K562 (cell line): ENCODE measurements around the gene RAP1GAP2. TPM values are rescaled to one million over a fixed set of nuclear protein-coding genes. Genes with fewer than 3 reads are reported as not detected.

ENCODE experiments used
- ATAC-seq: fragments of 200-7000 bp; cut with Tn5 transposase; 3 replicates; pipeline ENCODE4 v1.9.1; 2020; ENCODE audit warnings: moderate library complexity
- BruUV-seq: library from RNA; stranded (reverse); fragments of 400-500 nt; replicated peaks from 2 replicates; lab custom pipeline; 2021; lab: Mats Ljungman, UMichigan
- CTCF ChIA-PET: fragments of 300-600 bp; formaldehyde crosslinking; extraction: SDS; loops from one replicate; lab custom pipeline; 2021; ENCODE audit warnings: low intra/inter-chr PET ratio; lab: Yijun Ruan, JAX
- POLR2A ChIA-PET: fragments of 300-600, 350-650 bp; sonication (Branson Sonifier 250); formaldehyde crosslinking; extraction: SDS; loops from one replicate; lab custom pipeline; 2021; ENCODE audit warnings: antibody characterized with exemption, inconsistent platforms; lab: Yijun Ruan, JAX
- DNase-seq, 4 experiments: peaks; one replicate each; pipeline versions ENCODE4 v3.0.0 to v3.0.0-alpha.2; 2011 to 2018; ENCODE audit warnings: low spot score in 3 of 4, mixed read lengths in 3 of 4; ENCODE audit errors: extremely low read depth in 1 of 4
- FAIRE-seq: peaks from 2 replicates; lab custom pipeline; 2011; peaks lifted over from hg19 to GRCh38; lab: Jason Lieb, UNC
- H2AFZ ChIP-seq: 2 replicates; pipeline ENCODE4 v1.6.0; 2011; ENCODE audit warnings: low read depth, low read length, control low read depth, inconsistent platforms
- H3K27ac ChIP-seq: fragments of 200-600 bp; 3 replicates; pipeline ENCODE4 v1.8.0; 2011; ENCODE audit warnings: low read depth, mild to moderate bottlenecking, control low read depth, inconsistent platforms, low read length, moderate library complexity, mixed read lengths; ENCODE audit errors: extremely low read depth
- H3K27me3 ChIP-seq, 2 experiments: fragments of 300-600 bp in 1 of 2; 2 replicates in 1 of 2; 3 replicates in 1 of 2; pipeline versions ENCODE4 v1.6.0 to v1.8.0; 2011; ENCODE audit warnings: inconsistent platforms in 2 of 2, low read length in 2 of 2, mild to moderate bottlenecking in 1 of 2, mixed read lengths in 1 of 2, moderate library complexity in 1 of 2; ENCODE audit not compliant: control insufficient read depth in 2 of 2, insufficient read depth in 2 of 2
- H3K36me3 ChIP-seq: fragments of 300-600 bp; 3 replicates; pipeline ENCODE4 v1.8.0; 2011; ENCODE audit warnings: mild to moderate bottlenecking, low read length, inconsistent platforms; ENCODE audit not compliant: control insufficient read depth, insufficient read depth
- H3K4me1 ChIP-seq, 2 experiments: fragments of 200-600 bp in 1 of 2; replicated peaks in 1 of 2; 2 replicates in 1 of 2; 3 replicates in 1 of 2; pipeline versions ENCODE4 v1.5.1 to v1.8.0; 2011; ENCODE audit warnings: inconsistent platforms in 2 of 2, low read length in 2 of 2, mild to moderate bottlenecking in 1 of 2, mixed read lengths in 1 of 2, moderate library complexity in 1 of 2; ENCODE audit not compliant: control insufficient read depth in 2 of 2, insufficient read depth in 2 of 2
- H3K4me2 ChIP-seq: 2 replicates; pipeline ENCODE4 v1.6.1; 2011; ENCODE audit warnings: low read length, control low read depth, inconsistent platforms, mixed read lengths; ENCODE audit not compliant: insufficient read depth
- H3K4me3 ChIP-seq: fragments of 200-600 bp; sonication (generic), shearing (Covaris generic); 2 replicates; pipeline ENCODE4 v1.5.1; 2016; ENCODE audit warnings: control low read depth, inconsistent platforms
- H3K79me2 ChIP-seq: fragments of 200-600 bp; 3 replicates; pipeline ENCODE4 v1.8.0; 2011; ENCODE audit warnings: low read length, inconsistent platforms; ENCODE audit not compliant: control insufficient read depth, insufficient read depth
- H3K9ac ChIP-seq, 2 experiments: 2 replicates each; pipeline versions ENCODE4 v1.6.0 to v1.6.1; 2011; ENCODE audit warnings: low read depth in 2 of 2, low read length in 2 of 2, control low read depth in 1 of 2, inconsistent platforms in 1 of 2, mild to moderate bottlenecking in 1 of 2, mixed read lengths in 1 of 2; ENCODE audit not compliant: insufficient read depth in 1 of 2
- H3K9me1 ChIP-seq: one replicate; pipeline ENCODE4 v1.6.0; 2011; ENCODE audit warnings: inconsistent platforms, mild to moderate bottlenecking, low read length, moderate library complexity; ENCODE audit not compliant: control insufficient read depth, insufficient read depth
- H3K9me3 ChIP-seq: replicated peaks from 2 replicates; pipeline ENCODE4 v1.5.1; 2011; ENCODE audit warnings: low read depth, low read length, inconsistent platforms; ENCODE audit not compliant: control insufficient read depth, insufficient read depth
- H4K20me1 ChIP-seq: replicated peaks from 2 replicates; pipeline ENCODE4 v1.6.1; 2011; ENCODE audit warnings: low read length, inconsistent platforms, mixed read lengths; ENCODE audit not compliant: control insufficient read depth, insufficient read depth
- BRD4 ChIP-seq: fragments of 200-600 bp; sonication (generic); IDR thresholded peaks from 2 replicates; pipeline ENCODE4 v1.6.1; 2017; ENCODE audit warnings: inconsistent platforms
- ETS2 ChIP-seq: IDR thresholded peaks from 2 replicates; pipeline ENCODE4 v1.6.1; 2016; ENCODE audit warnings: borderline replicate concordance, missing genetic modification characterization, mild to moderate bottlenecking, moderate library complexity, missing compliant biosample characterization; ENCODE audit not compliant: poor library complexity, severe bottlenecking
- FOXJ3 ChIP-seq: sonication (generic); formaldehyde crosslinking; IDR thresholded peaks from 2 replicates; pipeline ENCODE4 v1.4.0; 2020; ENCODE audit warnings: mild to moderate bottlenecking, missing genetic modification reagents
- IRF2 ChIP-seq: sonication (generic); formaldehyde crosslinking; IDR thresholded peaks from 2 replicates; pipeline ENCODE4 v1.8.1; 2022; ENCODE audit warnings: mild to moderate bottlenecking, missing genetic modification reagents
- NFATC3 ChIP-seq: fragments of 450-650 bp; IDR thresholded peaks from 2 replicates; pipeline ENCODE4 v1.6.1; 2017; ENCODE audit warnings: mild to moderate bottlenecking
- RBM25 ChIP-seq: fragments of 200-400 bp; formaldehyde crosslinking; IDR thresholded peaks from 2 replicates; pipeline ENCODE4 v1.6.1; 2018; ENCODE audit warnings: low read length, low read depth, moderate library complexity; ENCODE audit not compliant: severe bottlenecking
- ZFPM2 ChIP-seq: fragments of 250-450 bp; sonication (Bioruptor Pico); IDR thresholded peaks from 2 replicates; pipeline ENCODE4 v1.5.1; 2022; ENCODE audit warnings: mild to moderate bottlenecking
- ZNF12 ChIP-seq: sonication (generic); formaldehyde crosslinking; IDR thresholded peaks from 2 replicates; pipeline ENCODE4 v1.4.0; 2020; ENCODE audit warnings: mild to moderate bottlenecking, missing genetic modification reagents
- in situ Hi-C: fragments of 300-500 bp; cut with MboI; formaldehyde crosslinking; loops from 4 replicates; pipeline ENCODE4 v1.15.0; 2018; ENCODE audit warnings: inconsistent platforms, mixed read lengths
- intact Hi-C: fragments of 100-400 bp; cut with micrococcal nuclease; formaldehyde crosslinking; loops from 2 replicates; pipeline ENCODE4 v1.14.2; 2022
- polyA plus RNA-seq, 8 experiments: library from polyadenylated mRNA; depleted of rRNA in 4 of 8; stranded (reverse) in 5 of 8; unstranded in 3 of 8; fragments of >200 nt; fragmentation: Nextera tagmentation in 2 of 8; fragmentation: Illumina TruSeq in 1 of 8; extraction: Ambion mirVana in 2 of 8; extraction: Trizol in 1 of 8; gene quantifications; 2 replicates each; pipeline versions ENCODE4 v1.2.1 to v1.2.3, GENCODE V29; 2011 to 2014; ENCODE audit warnings: inconsistent platforms in 1 of 8, missing spikeins in 1 of 8
- total RNA-seq, 7 experiments: library from RNA; depleted of rRNA in 6 of 7; stranded (reverse); fragments of >200 nt in 6 of 7; fragmentation: Illumina TruSeq in 2 of 7; extraction: Trizol in 2 of 7; gene quantifications; 2 replicates each; pipeline versions ENCODE4 v1.2.1 to v1.2.3, GENCODE V29; 2011 to 2021; ENCODE audit warnings: low replicate concordance in 1 of 7
- TF ChIP-seq, protein P1 (sequence below), 2 experiments: IDR thresholded peaks in 1 of 2; conservative IDR thresholded peaks in 1 of 2; 2 replicates each; pipeline ENCODE4 v1.6.1; 2016; ENCODE audit warnings: low read depth in 2 of 2, mild to moderate bottlenecking in 1 of 2, missing compliant biosample characterization in 1 of 2, missing genetic modification characterization in 1 of 2, moderate library complexity in 1 of 2
- TF ChIP-seq, protein P2 (sequence below): fragments of 250-450 bp; sonication (Bioruptor Pico); IDR thresholded peaks from 2 replicates; pipeline ENCODE4 v1.4.0; 2020; ENCODE audit warnings: mild to moderate bottlenecking, moderate library complexity

Gene RAP1GAP2
- total and polyA plus RNA-seq, 9 of the 15 experiments (the other 6 are each of a cell fraction or from before 2014, with no cell fraction given) = 0.01 to 1.3 (median 0.42) TPM; not detected in 1

DNA sequence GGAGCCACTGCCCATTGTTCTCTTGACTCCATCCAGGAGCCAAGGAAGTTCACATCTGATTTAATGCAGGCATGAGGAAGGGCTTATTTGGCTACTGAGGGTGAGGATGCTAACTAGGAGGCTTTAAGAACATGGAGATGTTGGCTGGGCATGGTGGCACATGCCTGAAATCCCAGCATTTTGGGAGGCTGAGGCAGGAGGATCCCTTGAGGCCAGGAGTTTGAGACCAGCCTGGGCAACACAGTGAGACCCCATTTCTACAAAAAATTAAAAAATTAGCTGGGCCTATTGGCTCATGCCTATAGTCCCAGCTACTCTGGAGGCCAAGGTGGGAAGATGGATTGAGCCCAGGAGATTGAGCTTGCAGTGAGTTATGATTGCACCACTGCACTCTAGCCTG lies 116.5 kb downstream of the RAP1GAP2 start:
- Histone ChIP-seq H3K9me1 (no peaks in the 10 kb centered on the region), H3K27me3 (peaks cover 0 to 14% of the 10 kb centered on the region in 2 experiments; a peak in 3 of 5 replicates), H3K9me3 (no peaks in the 10 kb centered on the region), H3K79me2 (no peaks in the 10 kb centered on the region), H2AFZ (no peak overlapping the region), H4K20me1 (no peaks in the 10 kb centered on the region), H3K9ac (no peak overlapping the region), H3K36me3 (no peaks in the 10 kb centered on the region), H3K27ac (no peak overlapping the region), H3K4me1 (no peaks in the 10 kb centered on the region), H3K4me2 (no peak overlapping the region), H3K4me3 (no peak overlapping the region)
- ChIA-PET POLR2A (no interaction called here), CTCF (no interaction called here)
- in situ Hi-C loops (no loop called here), intact Hi-C loops (no loop called here)
- no peak for TF ChIP-seq FOXJ3 (CRISPR knock-in tag)
- no peak for TF ChIP-seq BRD4
- no peak for TF ChIP-seq RBM25
- TF ChIP-seq, protein P1, sequence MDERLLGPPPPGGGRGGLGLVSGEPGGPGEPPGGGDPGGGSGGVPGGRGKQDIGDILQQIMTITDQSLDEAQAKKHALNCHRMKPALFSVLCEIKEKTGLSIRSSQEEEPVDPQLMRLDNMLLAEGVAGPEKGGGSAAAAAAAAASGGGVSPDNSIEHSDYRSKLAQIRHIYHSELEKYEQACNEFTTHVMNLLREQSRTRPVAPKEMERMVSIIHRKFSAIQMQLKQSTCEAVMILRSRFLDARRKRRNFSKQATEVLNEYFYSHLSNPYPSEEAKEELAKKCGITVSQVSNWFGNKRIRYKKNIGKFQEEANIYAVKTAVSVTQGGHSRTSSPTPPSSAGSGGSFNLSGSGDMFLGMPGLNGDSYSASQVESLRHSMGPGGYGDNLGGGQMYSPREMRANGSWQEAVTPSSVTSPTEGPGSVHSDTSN (CRISPR knock-in tag; IDR thresholded peaks at IDR 0.05; ENCODE audit: low read depth) = no peak
- TF ChIP-seq, protein P1 (tag; conservative IDR thresholded peaks at IDR 0.05; ENCODE audit: low read depth) = no peak
- TF ChIP-seq ETS2 (tag) = no peak
- TF ChIP-seq ZNF12 (CRISPR knock-in tag) = no peak
- TF ChIP-seq NFATC3 = no peak
- no peak for TF ChIP-seq ZFPM2 (CRISPR knock-in tag)
- TF ChIP-seq, protein P2, sequence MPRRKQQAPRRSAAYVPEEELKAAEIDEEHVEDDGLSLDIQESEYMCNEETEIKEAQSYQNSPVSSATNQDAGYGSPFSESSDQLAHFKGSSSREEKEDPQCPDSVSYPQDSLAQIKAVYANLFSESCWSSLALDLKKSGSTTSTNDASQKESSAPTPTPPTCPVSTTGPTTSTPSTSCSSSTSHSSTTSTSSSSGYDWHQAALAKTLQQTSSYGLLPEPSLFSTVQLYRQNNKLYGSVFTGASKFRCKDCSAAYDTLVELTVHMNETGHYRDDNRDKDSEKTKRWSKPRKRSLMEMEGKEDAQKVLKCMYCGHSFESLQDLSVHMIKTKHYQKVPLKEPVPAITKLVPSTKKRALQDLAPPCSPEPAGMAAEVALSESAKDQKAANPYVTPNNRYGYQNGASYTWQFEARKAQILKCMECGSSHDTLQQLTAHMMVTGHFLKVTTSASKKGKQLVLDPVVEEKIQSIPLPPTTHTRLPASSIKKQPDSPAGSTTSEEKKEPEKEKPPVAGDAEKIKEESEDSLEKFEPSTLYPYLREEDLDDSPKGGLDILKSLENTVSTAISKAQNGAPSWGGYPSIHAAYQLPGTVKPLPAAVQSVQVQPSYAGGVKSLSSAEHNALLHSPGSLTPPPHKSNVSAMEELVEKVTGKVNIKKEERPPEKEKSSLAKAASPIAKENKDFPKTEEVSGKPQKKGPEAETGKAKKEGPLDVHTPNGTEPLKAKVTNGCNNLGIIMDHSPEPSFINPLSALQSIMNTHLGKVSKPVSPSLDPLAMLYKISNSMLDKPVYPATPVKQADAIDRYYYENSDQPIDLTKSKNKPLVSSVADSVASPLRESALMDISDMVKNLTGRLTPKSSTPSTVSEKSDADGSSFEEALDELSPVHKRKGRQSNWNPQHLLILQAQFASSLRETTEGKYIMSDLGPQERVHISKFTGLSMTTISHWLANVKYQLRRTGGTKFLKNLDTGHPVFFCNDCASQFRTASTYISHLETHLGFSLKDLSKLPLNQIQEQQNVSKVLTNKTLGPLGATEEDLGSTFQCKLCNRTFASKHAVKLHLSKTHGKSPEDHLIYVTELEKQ (CRISPR knock-in tag) = no peak
- TF ChIP-seq IRF2 (CRISPR knock-in tag) = no peak
- ATAC-seq = no peak
- no peak for FAIRE-seq
- no peak for DNase-seq
- BruUV-seq = no TSS peak
